IMR-90 (cell line): ENCODE data around the gene CELSR2. TPM values are rescaled to one million over a fixed set of nuclear protein-coding genes. Genes with fewer than 3 reads are reported as not detected.

ENCODE experiments used
- ATAC-seq: fragments of 200-7000 bp; cut with Tn5 transposase; 2 replicates; pipeline ENCODE4 v1.9.1; 2020; ENCODE audit warnings: low read depth, mild to moderate bottlenecking, moderate library complexity
- BruUV-seq: library from RNA; stranded (reverse); fragments of 400-500 nt; replicated peaks from 2 replicates; lab custom pipeline; 2021; lab: Mats Ljungman, UMichigan
- CTCF ChIA-PET: fragments of 300-600 bp; formaldehyde crosslinking; extraction: SDS; loops from one replicate; lab custom pipeline; 2021; ENCODE audit warnings: antibody characterized with exemption; lab: Yijun Ruan, JAX
- POLR2A ChIA-PET: fragments of 300-600 bp; sonication (Branson Sonifier 250); formaldehyde crosslinking; loops from one replicate; lab custom pipeline; 2022; ENCODE audit warnings: antibody characterized with exemption; ENCODE audit not compliant: unreplicated experiment; lab: Charles Lee
- DNase-seq: peaks from one replicate; pipeline ENCODE4 v3.0.0; 2013
- H2AFZ ChIP-seq: replicated peaks from 2 replicates; pipeline ENCODE3; 2013; ENCODE audit warnings: low read length, mild to moderate bottlenecking; ENCODE audit not compliant: poor library complexity
- H2AK5ac ChIP-seq: 2 replicates; pipeline ENCODE4 v1.6.1; 2013; ENCODE audit warnings: low read depth, low read length, inconsistent platforms
- H2AK9ac ChIP-seq: replicated peaks from 2 replicates; pipeline ENCODE3; 2013; ENCODE audit warnings: mild to moderate bottlenecking, low read depth, low read length, moderate library complexity; ENCODE audit not compliant: poor library complexity
- H2BK120ac ChIP-seq: 2 replicates; pipeline ENCODE4 v1.6.1; 2013; ENCODE audit warnings: low read depth, low read length, inconsistent platforms
- H2BK15ac ChIP-seq: 3 replicates; pipeline ENCODE4 v1.6.1; 2013; ENCODE audit warnings: low read depth, low read length, inconsistent platforms
- H2BK20ac ChIP-seq: 2 replicates; pipeline ENCODE4 v1.6.1; 2013; ENCODE audit warnings: low read depth, mild to moderate bottlenecking, inconsistent platforms, low read length, moderate library complexity
- H2BK5ac ChIP-seq: 2 replicates; pipeline ENCODE4 v1.6.1; 2013; ENCODE audit warnings: mild to moderate bottlenecking, low read depth, low read length, inconsistent platforms; ENCODE audit not compliant: poor library complexity, severe bottlenecking
- H3K14ac ChIP-seq: replicated peaks from 2 replicates; pipeline ENCODE4 v1.6.1; 2013; ENCODE audit warnings: low read depth, low read length, inconsistent platforms
- H3K18ac ChIP-seq: 2 replicates; pipeline ENCODE4 v1.6.1; 2013; ENCODE audit warnings: low read depth, low read length, control low read depth
- H3K23ac ChIP-seq: 2 replicates; pipeline ENCODE4 v1.6.1; 2013; ENCODE audit warnings: low read depth, low read length, inconsistent platforms
- H3K27ac ChIP-seq: 2 replicates; pipeline ENCODE4 v1.5.1; 2013; ENCODE audit warnings: mild to moderate bottlenecking, control low read depth, low read length; ENCODE audit not compliant: insufficient read depth
- H3K27me3 ChIP-seq: 2 replicates; pipeline ENCODE4 v1.6.1; 2013; ENCODE audit warnings: low read length; ENCODE audit not compliant: control insufficient read depth, insufficient read depth
- H3K36me3 ChIP-seq: 2 replicates; pipeline ENCODE4 v1.6.1; 2013; ENCODE audit warnings: low read length, mixed read lengths; ENCODE audit not compliant: control insufficient read depth, insufficient read depth
- H3K4ac ChIP-seq: 2 replicates; pipeline ENCODE4 v1.6.1; 2013; ENCODE audit warnings: low read depth, low read length, inconsistent platforms
- H3K4me1 ChIP-seq: 2 replicates; pipeline ENCODE4 v1.6.1; 2013; ENCODE audit warnings: low read length, mixed read lengths; ENCODE audit not compliant: control insufficient read depth, insufficient read depth
- H3K4me2 ChIP-seq: 2 replicates; pipeline ENCODE4 v1.6.1; 2013; ENCODE audit warnings: low read depth, mild to moderate bottlenecking, control low read depth, low read length, moderate library complexity
- H3K4me3 ChIP-seq: 2 replicates; pipeline ENCODE4 v1.5.1; 2013; ENCODE audit warnings: low read depth, mild to moderate bottlenecking, control low read depth, low read length, moderate library complexity; ENCODE audit not compliant: insufficient read depth
- H3K56ac ChIP-seq: 2 replicates; pipeline ENCODE4 v1.6.1; 2013; ENCODE audit warnings: low read length, inconsistent platforms; ENCODE audit not compliant: insufficient read depth; ENCODE audit errors: extremely low read depth
- H3K79me1 ChIP-seq, 2 experiments: 2 replicates each; pipeline ENCODE4 v1.6.1; 2013; ENCODE audit warnings: low read length in 2 of 2, inconsistent platforms in 1 of 2, low read depth in 1 of 2
- H3K9ac ChIP-seq: 2 replicates; pipeline ENCODE4 v1.6.1; 2013; ENCODE audit warnings: low read depth, low read length, control low read depth
- H3K9me1 ChIP-seq: 2 replicates; pipeline ENCODE4 v1.6.1; 2013; ENCODE audit warnings: low read length, inconsistent platforms; ENCODE audit not compliant: insufficient read depth
- H3K9me3 ChIP-seq: 2 replicates; pipeline ENCODE4 v1.6.1; 2013; ENCODE audit warnings: low read length; ENCODE audit not compliant: control insufficient read depth, insufficient read depth
- H4K20me1 ChIP-seq: 2 replicates; pipeline ENCODE4 v1.6.1; 2013; ENCODE audit warnings: low read length, inconsistent platforms; ENCODE audit not compliant: insufficient read depth
- H4K5ac ChIP-seq: 2 replicates; pipeline ENCODE4 v1.6.1; 2013; ENCODE audit warnings: mild to moderate bottlenecking, low read depth, low read length, control low read depth
- H4K8ac ChIP-seq, 2 experiments: 2 replicates each; pipeline ENCODE4 v1.6.1; 2013; ENCODE audit warnings: low read depth in 2 of 2, low read length in 2 of 2, control low read depth in 1 of 2, inconsistent platforms in 1 of 2
- H4K91ac ChIP-seq: 2 replicates; pipeline ENCODE4 v1.6.1; 2013; ENCODE audit warnings: low read depth, low read length, inconsistent platforms; ENCODE audit not compliant: insufficient read depth
- BHLHE40 ChIP-seq: fragments of 150-350 bp; IDR thresholded peaks from 2 replicates; pipeline ENCODE4 v1.6.1; 2016; ENCODE audit warnings: mild to moderate bottlenecking, low read depth, low read length
- CEBPB ChIP-seq: IDR thresholded peaks from 2 replicates; pipeline ENCODE4 v1.6.1; 2012; ENCODE audit warnings: low read depth, low read length, improper control_type of control experiment
- CHD1 ChIP-seq: IDR thresholded peaks from 2 replicates; pipeline ENCODE4 v1.6.1; 2012; ENCODE audit warnings: low read depth, low read length, improper control_type of control experiment
- FOS ChIP-seq: fragments of 150-350 bp; IDR thresholded peaks from 2 replicates; pipeline ENCODE4 v1.6.1; 2016; ENCODE audit warnings: low read depth, low read length
- MAZ ChIP-seq: IDR thresholded peaks from 2 replicates; pipeline ENCODE4 v1.6.1; 2012; ENCODE audit warnings: low read depth, mild to moderate bottlenecking, low read length, improper control_type of control experiment, moderate library complexity, borderline replicate concordance
- NFE2L2 ChIP-seq: fragments of 150-350 bp; IDR thresholded peaks from 2 replicates; pipeline ENCODE4 v1.6.1; 2016; ENCODE audit warnings: low read depth, mild to moderate bottlenecking, low read length
- POLR2A ChIP-seq: IDR thresholded peaks from 2 replicates; pipeline ENCODE4 v1.6.1; 2012; ENCODE audit warnings: mild to moderate bottlenecking, low read depth, low read length
- RAD21 ChIP-seq: IDR thresholded peaks from 2 replicates; pipeline ENCODE4 v1.6.1; 2012; ENCODE audit warnings: low read length, improper control_type of control experiment
- RCOR1 ChIP-seq: IDR thresholded peaks from 2 replicates; pipeline ENCODE4 v1.6.1; 2012; ENCODE audit warnings: mild to moderate bottlenecking, low read length, improper control_type of control experiment; ENCODE audit not compliant: insufficient replicate concordance
- SMC3 ChIP-seq: fragments of 150-350 bp; IDR thresholded peaks from 2 replicates; pipeline ENCODE4 v1.6.1; 2016; ENCODE audit warnings: low read depth, mild to moderate bottlenecking, antibody characterized with exemption, low read length, moderate library complexity
- WGBS, 2 experiments: methylation state at CpG; one replicate each; pipeline versions ENCODE4 v1.1.5 to v1.1.7; 2013; ENCODE audit warnings: missing lambda C conversion rate in 2 of 2; ENCODE audit not compliant: insufficient read length in 1 of 2; ENCODE audit errors: extremely low coverage in 2 of 2; 5-methylcytosine and 5-hydroxymethylcytosine counted together
- dilution Hi-C: fragments of 300-500 bp; cut with HindIII; formaldehyde crosslinking; loops from one replicate; pipeline ENCODE4 v1.14.3; 2018; ENCODE audit warnings: low sequenced_read_pairs; ENCODE audit not compliant: unreplicated experiment
- in situ Hi-C: fragments of 300-500 bp; cut with MboI; formaldehyde crosslinking; loops from 3 replicates; pipeline ENCODE4 v1.14.3; 2019; ENCODE audit warnings: low sequenced_read_pairs, inconsistent platforms, mixed read lengths
- intact Hi-C: fragments of 100-400 bp; cut with micrococcal nuclease; formaldehyde crosslinking; loops from 2 replicates; pipeline ENCODE4 v1.10.0; 2022
- polyA plus RNA-seq, 3 experiments: library from polyadenylated mRNA; depleted of rRNA; stranded (reverse); fragments of >200 nt; gene quantifications; 2 replicates each; pipeline ENCODE4 v1.2.3, GENCODE V29; 2012; ENCODE audit warnings: low replicate concordance in 1 of 3
- total RNA-seq: library from RNA; depleted of rRNA; stranded (reverse); fragments of >200 nt; gene quantifications from 2 replicates; pipeline ENCODE4 v1.2.3, GENCODE V29; 2012
- TF ChIP-seq, protein P1 (sequence below): conservative IDR thresholded peaks from 2 replicates; pipeline ENCODE4 v1.5.1; 2012; ENCODE audit warnings: mild to moderate bottlenecking, low read depth, low read length, improper control_type of control experiment
- TF ChIP-seq, protein P2 (sequence below): fragments of 150-350 bp; IDR thresholded peaks from 2 replicates; pipeline ENCODE4 v1.6.1; 2016; ENCODE audit warnings: low read depth, mild to moderate bottlenecking, low read length, moderate library complexity, borderline replicate concordance
- TF ChIP-seq, protein P3 (sequence below): fragments of 150-350 bp; IDR thresholded peaks from 2 replicates; pipeline ENCODE4 v1.6.1; 2017; ENCODE audit warnings: mild to moderate bottlenecking, antibody characterized with exemption, low read length, low read depth

Gene CELSR2
- total and polyA plus RNA-seq, 2 of the 4 experiments (the other 2 are of a cell fraction) = 1.3 to 5.3 TPM

DNA sequence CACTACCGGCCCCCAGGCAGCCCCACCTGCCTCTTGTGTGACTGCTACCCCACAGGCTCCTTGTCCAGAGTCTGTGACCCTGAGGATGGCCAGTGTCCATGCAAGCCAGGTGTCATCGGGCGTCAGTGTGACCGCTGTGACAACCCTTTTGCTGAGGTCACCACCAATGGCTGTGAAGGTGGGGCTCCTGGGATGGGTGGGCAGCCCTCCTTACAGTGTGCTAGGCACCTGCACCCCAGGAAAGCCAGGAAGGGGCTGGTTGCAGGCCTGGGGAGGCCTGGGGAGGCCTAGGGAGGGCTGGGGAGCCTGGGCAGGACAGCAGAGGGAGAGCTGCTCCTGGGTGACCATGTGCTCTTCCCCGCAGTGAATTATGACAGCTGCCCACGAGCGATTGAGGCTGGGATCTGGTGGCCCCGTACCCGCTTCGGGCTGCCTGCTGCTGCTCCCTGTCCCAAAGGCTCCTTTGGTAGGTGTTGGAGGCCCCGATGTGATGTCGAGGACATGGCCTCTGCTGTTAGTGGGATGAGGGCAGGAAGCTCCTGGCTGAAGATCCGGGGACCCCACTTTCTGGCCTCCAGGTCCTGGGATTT is 16.5 kb downstream of the CELSR2 start:
- ChIA-PET POLR2A (no interaction called here), CTCF (interaction anchor here (0.6 kb wide), 1 partner anchor 72 kb away, joined by 3 read pairs; no protein-coding TSS in a partner anchor)
- dilution Hi-C loops = no loop called here

More for the DNA sequence above, 16.5 kb downstream of the CELSR2 start:
- Histone ChIP-seq H2BK120ac (no peak overlapping the region), H4K8ac (no peak overlapping the region), H4K5ac (no peak overlapping the region), H4K91ac (no peak overlapping the region), H3K9me3 (peaks cover 2% of the 10 kb centered on the region; the same call in 1 of the 2 replicates), H3K14ac (no peak overlapping the region), H2AK5ac (no peak overlapping the region), H3K9ac (no peak overlapping the region), H3K79me1 (no peaks in the 10 kb centered on the region), H3K27ac (no peak overlapping the region), H3K4me3 (no peak overlapping the region), H3K9me1 (no peaks in the 10 kb centered on the region; the same call in 1 of the 2 replicates), H4K20me1 (no peaks in the 10 kb centered on the region), H2AFZ (no peak overlapping the region), H3K36me3 (peaks cover 2% of the 10 kb centered on the region; the same call in 1 of the 2 replicates), H3K4ac (no peak overlapping the region), H3K56ac (no peak overlapping the region), H3K4me2 (no peak overlapping the region), H3K18ac (no peak overlapping the region), H2BK5ac (no peak overlapping the region), H2AK9ac (no peak overlapping the region), H2BK15ac (no peak overlapping the region), H3K27me3 (no peaks in the 10 kb centered on the region), H2BK20ac (no peak overlapping the region), H3K23ac (no peak overlapping the region), H3K4me1 (no peaks in the 10 kb centered on the region)
- intact Hi-C loops = no loop called here
- no TSS peak for BruUV-seq
- DNase-seq = no peak
- TF ChIP-seq CEBPB (no peak), RAD21 (no peak), POLR2A (no peak), RCOR1 (no peak), FOS (no peak), NFE2L2 (no peak), MAZ (no peak), CHD1 (no peak), BHLHE40 (no peak), SMC3 (no peak)
- TF ChIP-seq, protein P1, sequence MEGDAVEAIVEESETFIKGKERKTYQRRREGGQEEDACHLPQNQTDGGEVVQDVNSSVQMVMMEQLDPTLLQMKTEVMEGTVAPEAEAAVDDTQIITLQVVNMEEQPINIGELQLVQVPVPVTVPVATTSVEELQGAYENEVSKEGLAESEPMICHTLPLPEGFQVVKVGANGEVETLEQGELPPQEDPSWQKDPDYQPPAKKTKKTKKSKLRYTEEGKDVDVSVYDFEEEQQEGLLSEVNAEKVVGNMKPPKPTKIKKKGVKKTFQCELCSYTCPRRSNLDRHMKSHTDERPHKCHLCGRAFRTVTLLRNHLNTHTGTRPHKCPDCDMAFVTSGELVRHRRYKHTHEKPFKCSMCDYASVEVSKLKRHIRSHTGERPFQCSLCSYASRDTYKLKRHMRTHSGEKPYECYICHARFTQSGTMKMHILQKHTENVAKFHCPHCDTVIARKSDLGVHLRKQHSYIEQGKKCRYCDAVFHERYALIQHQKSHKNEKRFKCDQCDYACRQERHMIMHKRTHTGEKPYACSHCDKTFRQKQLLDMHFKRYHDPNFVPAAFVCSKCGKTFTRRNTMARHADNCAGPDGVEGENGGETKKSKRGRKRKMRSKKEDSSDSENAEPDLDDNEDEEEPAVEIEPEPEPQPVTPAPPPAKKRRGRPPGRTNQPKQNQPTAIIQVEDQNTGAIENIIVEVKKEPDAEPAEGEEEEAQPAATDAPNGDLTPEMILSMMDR = no peak
- TF ChIP-seq, protein P2, sequence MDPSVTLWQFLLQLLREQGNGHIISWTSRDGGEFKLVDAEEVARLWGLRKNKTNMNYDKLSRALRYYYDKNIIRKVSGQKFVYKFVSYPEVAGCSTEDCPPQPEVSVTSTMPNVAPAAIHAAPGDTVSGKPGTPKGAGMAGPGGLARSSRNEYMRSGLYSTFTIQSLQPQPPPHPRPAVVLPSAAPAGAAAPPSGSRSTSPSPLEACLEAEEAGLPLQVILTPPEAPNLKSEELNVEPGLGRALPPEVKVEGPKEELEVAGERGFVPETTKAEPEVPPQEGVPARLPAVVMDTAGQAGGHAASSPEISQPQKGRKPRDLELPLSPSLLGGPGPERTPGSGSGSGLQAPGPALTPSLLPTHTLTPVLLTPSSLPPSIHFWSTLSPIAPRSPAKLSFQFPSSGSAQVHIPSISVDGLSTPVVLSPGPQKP = no peak
- TF ChIP-seq, protein P3, sequence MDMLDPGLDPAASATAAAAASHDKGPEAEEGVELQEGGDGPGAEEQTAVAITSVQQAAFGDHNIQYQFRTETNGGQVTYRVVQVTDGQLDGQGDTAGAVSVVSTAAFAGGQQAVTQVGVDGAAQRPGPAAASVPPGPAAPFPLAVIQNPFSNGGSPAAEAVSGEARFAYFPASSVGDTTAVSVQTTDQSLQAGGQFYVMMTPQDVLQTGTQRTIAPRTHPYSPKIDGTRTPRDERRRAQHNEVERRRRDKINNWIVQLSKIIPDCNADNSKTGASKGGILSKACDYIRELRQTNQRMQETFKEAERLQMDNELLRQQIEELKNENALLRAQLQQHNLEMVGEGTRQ = no peak
- WGBS, 2 experiments = 100% methylated on average over 1 of the region's 13 CpGs; no CpG with 5 or more reads in 1 of the 2 experiments
- in situ Hi-C loops = loop anchor here (10.0 kb wide), 1 partner anchor 269 kb away; the partner anchor contains the start of gene GPR61
- ATAC-seq = no peak
